GM19193 (cell line): Measurements from ENCODE around the gene DAPK2.

Experiments
- POLR2A ChIP-seq: IDR thresholded peaks from 4 replicates; pipeline ENCODE4 v1.6.1; 2011; ENCODE audit not compliant: insufficient read depth, insufficient read length; ENCODE audit errors: extremely low read depth

The DAPK2 gene

GRCh38 chr15:63939531-63940130 is 106.7 kb downstream of the DAPK2 start:
- TF ChIP-seq POLR2A = no peak

DNA sequence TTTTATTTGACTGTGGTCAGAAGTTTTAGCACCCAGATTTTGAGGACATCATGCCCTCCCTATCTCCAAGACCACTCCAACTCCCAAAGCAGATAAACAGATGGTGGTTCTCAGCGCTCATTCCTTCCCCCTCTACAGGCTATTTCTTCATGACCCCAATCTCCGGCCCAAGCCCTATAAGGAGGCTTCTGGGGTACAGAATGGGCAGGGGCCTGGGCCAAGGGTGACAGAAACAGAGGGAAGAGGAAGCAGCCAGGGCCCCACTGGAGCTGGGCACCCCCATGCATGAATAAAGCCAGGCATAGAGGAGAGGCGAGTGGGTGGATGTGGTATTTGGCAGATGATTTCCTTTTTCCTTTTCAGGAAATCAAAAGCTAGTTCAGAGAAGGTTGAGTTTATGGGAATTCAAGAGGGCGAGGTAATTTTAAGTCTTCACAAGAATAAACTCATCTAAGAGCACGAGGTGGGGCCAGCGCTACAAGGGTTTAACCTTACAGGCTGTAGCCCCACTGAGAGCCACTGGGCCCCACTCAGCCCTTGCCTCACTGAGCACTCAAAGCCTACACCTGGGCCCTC is 107.7 kb downstream of the DAPK2 start:
- TF ChIP-seq POLR2A = no peak

DNA sequence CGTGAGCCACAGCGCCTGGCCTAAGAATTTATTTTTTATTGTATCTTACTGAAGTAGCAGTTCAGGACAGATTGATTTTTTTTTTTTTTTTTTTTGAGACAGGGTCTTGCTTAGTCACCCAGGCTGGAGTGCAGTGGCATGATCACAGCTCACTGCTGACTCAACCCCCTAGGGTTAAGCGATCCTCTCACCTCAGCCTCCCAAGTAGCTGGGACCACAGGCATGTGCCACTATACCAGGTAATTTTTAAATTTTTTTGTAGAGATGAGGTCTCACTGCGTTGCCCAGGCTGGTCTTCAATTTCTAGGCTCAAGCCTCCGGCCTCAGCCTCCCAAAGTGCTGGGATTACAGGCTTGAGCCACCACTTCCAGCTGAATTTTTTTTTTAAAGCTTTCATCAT is 112.8 kb downstream of the DAPK2 start:
- TF ChIP-seq POLR2A = no peak

GRCh38 chr15:63931556-63931955 is 114.7 kb downstream of the DAPK2 start:
- TF ChIP-seq POLR2A = no peak

DNA sequence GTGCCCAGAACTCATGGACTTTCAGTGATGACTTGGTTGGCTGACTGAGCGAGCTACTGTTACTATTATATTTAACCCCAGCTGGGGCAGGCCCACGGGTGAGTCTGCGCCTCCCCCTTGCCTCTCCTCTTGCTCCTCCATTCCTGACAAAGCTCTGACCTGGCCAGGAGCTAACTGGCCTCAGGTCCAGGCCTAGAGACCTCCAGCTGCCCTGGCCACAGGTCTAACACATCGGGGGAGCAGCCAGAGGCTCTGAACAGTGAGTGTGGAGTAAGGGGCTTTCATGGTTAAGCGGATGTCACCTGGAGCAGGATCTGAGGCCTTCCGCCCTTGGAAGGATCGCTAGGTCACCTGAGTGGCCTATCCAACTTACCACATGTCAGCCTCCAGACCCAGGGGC is 116.3 kb downstream of the DAPK2 start:
- no peak for TF ChIP-seq POLR2A

DNA sequence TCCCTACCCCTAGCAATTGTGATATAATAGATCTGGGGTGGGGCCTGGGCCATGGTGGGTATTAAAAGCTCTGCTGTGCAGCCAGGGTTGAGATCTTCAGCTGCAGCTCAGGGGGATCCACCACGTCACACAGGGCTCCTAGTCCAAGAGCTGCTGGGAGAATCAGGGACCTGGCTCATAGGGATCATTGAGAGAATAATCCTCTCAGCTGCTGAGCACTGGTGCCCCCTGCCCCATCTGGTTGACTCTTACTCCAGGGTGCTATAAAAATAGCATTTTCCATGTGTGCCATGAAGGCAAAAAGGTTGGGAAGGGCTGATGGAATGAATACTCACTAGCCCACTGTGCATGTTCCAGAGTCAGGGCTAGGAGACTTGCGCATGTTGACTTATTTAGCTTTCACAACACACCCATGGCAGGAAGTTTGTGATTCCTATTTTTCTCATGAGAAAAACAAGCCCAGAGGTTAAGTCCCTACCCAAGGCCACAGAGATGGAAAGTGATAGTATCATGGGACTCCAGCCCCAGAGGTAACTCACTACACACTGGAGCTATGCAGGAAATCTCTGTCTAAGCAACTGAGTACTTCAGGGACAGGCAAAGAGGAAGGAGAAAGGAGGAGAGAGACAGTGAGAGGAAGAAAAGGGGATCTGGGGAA is 118.0 kb downstream of the DAPK2 start:
- no peak for TF ChIP-seq POLR2A

DNA sequence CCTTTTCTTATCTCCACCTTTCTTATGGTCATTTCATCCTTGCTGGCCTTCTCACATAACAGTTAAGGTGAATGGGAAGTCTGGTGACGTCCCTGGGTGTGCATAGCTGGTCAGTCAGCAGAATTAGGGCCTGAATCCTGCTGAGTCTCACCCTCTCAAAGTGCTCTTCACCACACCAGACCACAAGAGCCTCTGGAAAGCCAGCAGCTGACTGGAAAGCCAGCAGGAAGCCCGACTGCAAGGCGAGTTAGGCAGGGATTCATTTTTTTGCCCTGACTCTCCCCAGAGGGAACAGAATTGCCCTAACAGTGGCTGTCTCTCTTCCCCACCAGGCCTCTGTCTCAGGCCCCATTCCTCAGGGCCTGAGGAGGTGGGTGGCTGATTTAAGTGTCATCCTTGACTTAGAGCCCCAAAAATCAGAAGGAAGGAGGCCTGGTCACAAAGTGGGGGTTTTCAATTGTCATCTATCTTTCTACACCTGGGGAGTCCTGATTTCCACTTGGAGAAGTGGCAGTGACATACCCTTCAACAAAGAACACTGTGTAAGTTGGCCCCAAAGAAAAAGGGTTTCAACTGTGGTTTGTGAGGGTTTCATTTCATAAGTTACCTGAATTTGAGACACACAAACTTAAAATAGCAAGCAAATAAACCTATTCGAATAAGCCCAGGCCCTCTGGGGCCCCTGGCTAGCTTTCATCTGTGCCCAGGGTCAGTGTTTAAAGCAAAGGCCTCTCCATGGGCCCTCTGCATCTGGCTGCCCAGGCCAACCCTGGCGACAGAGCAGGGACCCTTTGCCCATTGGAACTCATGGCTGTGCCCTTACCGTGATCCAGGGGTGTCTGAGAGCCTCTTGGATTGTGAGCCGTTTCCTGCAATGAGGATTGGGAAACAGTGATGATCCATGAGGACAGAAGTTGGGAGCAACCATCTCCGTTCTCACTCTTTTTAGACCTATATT is 122.0 kb downstream of the DAPK2 start:
- no peak for TF ChIP-seq POLR2A

DNA sequence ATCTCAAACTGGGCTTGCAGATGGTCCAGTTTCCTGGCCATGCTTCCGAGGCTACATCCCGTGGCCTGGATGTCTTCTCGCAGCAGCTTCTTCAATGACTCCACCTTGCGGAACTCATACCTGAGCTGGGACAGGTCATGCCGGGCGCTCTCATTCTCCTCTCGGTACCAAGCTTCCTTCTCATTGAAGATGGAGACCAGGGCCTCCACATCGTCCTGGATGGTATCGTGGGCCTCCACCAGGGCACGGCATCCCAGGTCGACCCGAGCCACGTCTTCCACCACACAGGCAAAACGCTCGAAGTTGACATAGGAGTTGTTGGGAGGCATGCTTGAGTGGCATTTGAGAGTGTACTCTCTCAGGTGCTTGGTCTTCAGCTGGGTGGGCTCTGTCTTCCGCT is 123.4 kb downstream of the DAPK2 start:
- no peak for TF ChIP-seq POLR2A

- TF ChIP-seq POLR2A = no peak
Observed at GRCh38 chr15:63922261-63922904, 123.9 kb downstream of the DAPK2 start.

DNA sequence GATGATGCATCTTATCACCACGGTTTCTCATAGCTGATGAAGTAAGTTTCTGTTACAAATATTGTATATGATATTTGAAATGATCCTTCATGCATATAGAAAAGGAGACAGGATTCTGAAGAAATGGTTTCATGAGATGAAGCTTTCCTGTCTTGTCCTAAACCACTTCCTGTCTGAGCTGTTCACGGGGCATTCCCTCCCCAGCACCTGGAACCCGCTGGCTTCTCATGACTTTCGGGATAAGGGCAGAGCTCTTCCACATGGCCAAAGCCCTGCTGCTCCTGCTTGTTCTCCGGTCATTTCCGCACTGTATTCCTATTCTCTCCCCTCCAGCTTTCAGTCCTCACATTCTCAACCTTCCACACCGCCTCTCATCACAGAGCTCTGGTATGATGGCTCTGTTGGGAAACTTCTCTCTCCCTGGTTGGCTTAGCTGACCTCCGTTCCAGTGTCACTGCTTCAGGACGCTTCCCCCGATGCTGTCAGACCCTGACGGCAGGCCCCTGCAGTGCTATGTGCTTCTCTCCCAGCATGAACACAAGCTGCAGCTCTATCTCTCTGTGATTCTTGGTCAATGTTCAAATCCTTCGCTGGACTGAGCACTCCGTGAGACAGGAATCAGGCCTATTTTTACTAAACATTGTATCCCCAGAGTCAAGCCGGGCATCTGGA is 125.6 kb downstream of the DAPK2 start:
- TF ChIP-seq POLR2A = no peak

DNA sequence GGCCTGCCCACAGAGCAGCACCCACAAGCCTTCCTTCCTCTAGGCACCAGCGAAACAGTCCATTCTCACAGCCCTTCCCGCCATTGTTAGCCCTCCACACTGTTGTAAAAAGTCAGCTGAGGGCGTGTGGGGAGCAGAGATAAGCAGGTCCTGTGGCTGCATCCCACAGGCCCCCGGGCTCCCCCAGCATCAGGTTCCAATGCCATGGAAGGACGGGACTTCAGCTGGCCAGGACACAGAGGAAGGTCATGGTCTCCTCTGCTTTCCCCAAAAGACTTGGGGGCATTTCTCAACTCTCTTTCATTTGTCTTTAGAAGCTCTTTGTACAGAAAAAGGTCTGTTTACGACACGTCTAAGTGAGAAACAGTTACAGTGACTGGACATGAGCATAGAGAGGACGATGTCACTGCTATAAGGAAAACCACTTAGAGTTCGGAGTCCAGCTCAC is 127.4 kb downstream of the DAPK2 start:
- no peak for TF ChIP-seq POLR2A

DNA sequence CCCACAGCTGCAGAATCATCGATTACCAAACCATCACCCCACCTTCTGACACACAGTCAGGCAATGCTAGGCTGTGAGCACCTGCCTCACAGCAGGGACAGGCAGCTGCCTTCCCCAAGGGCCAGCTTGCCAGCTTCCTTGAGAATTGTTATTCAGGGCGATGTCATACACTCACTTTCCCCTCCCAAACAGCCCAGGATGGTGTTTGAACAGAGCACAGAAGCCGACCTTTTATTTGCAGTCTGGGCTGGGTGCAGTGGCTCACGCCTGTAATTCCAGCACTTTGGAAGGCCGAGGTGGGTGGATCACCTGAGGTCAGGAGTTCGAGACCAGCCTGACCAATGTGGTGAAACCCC is 128.0 kb downstream of the DAPK2 start:
- TF ChIP-seq POLR2A = no peak

DNA sequence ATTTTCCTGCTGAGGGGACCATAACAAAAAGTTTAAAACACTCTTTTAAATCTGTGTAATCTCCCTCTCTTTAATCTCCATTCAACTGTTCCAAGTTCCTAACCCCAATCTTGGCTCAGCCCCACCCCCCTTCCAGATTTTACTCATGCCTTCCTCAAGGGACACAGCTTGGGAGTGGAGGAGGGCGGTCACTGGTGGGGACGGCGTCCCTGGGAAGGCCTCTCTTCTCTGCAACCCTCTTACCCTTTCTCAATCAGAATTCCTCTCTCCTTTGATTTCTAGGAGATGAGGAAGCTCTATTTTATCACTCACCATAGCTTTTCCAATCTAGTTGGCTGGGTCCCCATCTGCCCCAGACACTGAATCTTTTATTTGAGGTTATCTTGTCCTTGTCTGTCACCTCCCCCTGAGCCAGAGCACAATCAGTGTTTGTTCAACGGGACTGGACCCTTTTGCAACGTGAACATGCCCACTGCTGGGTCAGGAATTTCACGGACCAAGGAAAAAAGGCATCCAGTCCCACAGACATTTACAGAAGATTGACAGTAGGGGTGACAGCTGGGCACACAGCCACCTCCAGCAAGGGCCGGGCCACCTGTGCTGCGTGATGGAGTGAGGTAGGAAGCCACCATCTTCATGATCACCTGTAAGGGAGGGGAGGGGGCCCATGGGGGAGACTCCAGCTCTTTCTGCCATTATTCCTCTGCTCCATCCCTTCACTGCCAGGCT is 128.5 kb downstream of the DAPK2 start:
- TF ChIP-seq POLR2A = no peak
